Transverse colon (tissue), 4 donors: ENCODE measurements around the gene SF3A1. TPM values are rescaled to one million over a fixed set of nuclear protein-coding genes. Genes with fewer than 3 reads are reported as not detected.

Experiments used
- DNase-seq: peaks from one replicate; pipeline ENCODE4 v3.0.0-alpha.2; 2019
- H3K27ac ChIP-seq, 4 donors: fragments of 200-600 bp; sonication (generic); 2 replicates each; pipeline ENCODE4 v1.5.1; 2016 to 2018; ENCODE audit warnings: inconsistent platforms in 4 of 4
- H3K27me3 ChIP-seq: fragments of 200-600 bp; sonication (generic); 2 replicates; pipeline ENCODE4 v1.5.1; 2017; ENCODE audit warnings: inconsistent platforms
- H3K36me3 ChIP-seq, 4 donors: fragments of 200-600 bp; sonication (generic); 2 replicates each; pipeline ENCODE4 v1.5.1; 2017 to 2019; ENCODE audit warnings: inconsistent platforms in 4 of 4
- H3K4me1 ChIP-seq, 4 donors: fragments of 200-600 bp; sonication (generic); 2 replicates each; pipeline ENCODE4 v1.5.1; 2017 to 2020; ENCODE audit warnings: inconsistent platforms in 4 of 4
- H3K4me3 ChIP-seq, 4 donors: fragments of 200-600 bp; sonication (generic); 1 replicate in 1 of 4; 2 replicates in 3 of 4; pipeline versions ENCODE4 v1.5.1 to v1.6.1; 2017 to 2019; ENCODE audit warnings: inconsistent platforms in 4 of 4
- H3K9me3 ChIP-seq, 2 donors: fragments of 200-600 bp; sonication (generic); 2 replicates each; pipeline ENCODE4 v1.5.1; 2017 to 2019; ENCODE audit warnings: inconsistent platforms in 2 of 2
- EP300 ChIP-seq: sonication (generic); formaldehyde crosslinking; IDR thresholded peaks from one replicate; pipeline ENCODE4 v1.6.1; 2017; ENCODE audit warnings: antibody characterized with exemption, low read depth
- POLR2A ChIP-seq: fragments of 450-650 bp; IDR thresholded peaks from one replicate; pipeline ENCODE4 v1.6.1; 2016; ENCODE audit warnings: antibody characterized with exemption, mild to moderate bottlenecking, moderate library complexity
- POLR2AphosphoS5 ChIP-seq, 3 donors: sonication (generic); formaldehyde crosslinking; IDR thresholded peaks; one replicate each; pipeline ENCODE4 v1.6.1; 2016; ENCODE audit warnings: antibody characterized with exemption in 3 of 3
- WGBS, 2 donors: methylation state at CpG; one replicate each; pipeline ENCODE4 v1.1.5; 2018; ENCODE audit warnings: low coverage in 1 of 2; 5-methylcytosine and 5-hydroxymethylcytosine counted together
- in situ Hi-C, 4 donors: fragments of 200-750 bp; cut with MboI; loops; one replicate each; pipeline versions ENCODE4 v1.15.0 to v1.15.1; 2017; ENCODE audit warnings: low sequenced_read_pairs in 3 of 4, low pct_ligation_motif_present in 1 of 4, low pct_unique_long_range_greater_than_20kb in 1 of 4
- intact Hi-C: fragments of 100-400 bp; cut with DNase I; formaldehyde crosslinking; loops from one replicate; pipeline ENCODE4 v1.15.1; 2023; ENCODE audit warnings: low total_unique reads
- total RNA-seq, 4 donors: library from RNA; depleted of rRNA; stranded (reverse); fragments of >200 nt; gene quantifications; one replicate each; pipeline ENCODE4 v1.1.0, GENCODE V29; 2016
- TF ChIP-seq, protein P1 (sequence below), 5 experiments: fragments of 200-600 bp in 3 of 5; fragments of 450-650 bp in 2 of 5; sonication (generic) in 3 of 5; IDR thresholded peaks; 1 replicate in 2 of 5; 2 replicates in 3 of 5; pipeline ENCODE4 v1.5.1; 2016 to 2017; ENCODE audit warnings: antibody characterized with exemption in 5 of 5, inconsistent platforms in 3 of 5, mild to moderate bottlenecking in 2 of 5, moderate library complexity in 1 of 5

SF3A1 gene
- total RNA-seq, 4 donors from 2014 or later, result 73.2 to 664 (median 99.3) TPM

DNA sequence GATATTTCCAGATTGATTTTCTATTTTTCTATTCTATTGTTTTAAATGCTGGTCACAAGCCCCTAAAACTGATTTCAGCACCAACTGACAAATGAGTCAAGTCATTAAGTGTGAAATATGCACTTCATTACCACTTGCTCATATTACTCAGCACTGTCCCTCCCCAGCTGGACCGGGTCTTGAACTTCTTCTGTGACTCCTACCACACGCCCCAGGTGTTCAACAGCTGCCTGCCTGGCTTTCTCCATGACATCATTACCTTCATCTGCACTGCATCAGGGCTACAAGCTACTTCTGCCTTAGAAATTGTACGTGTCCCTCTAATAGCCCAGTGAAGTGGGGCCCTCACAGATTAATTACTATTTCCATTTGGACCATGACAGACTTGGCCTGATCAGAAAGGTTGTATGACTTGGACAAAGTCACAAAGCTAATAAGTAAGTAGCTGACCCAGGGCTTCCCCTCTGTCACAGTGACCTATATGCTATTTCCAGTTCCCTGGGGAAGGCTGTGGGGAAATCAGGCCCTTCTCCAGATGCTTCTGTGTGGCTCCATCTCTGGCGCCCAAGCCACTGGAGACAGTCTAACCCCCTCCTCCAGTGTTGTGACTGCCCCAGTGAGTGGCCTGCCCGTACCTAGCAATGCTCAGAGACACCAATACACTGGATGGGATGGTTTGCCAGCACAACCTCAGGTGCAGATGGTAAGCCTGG lies 48.0 kb downstream of the SF3A1 start:
- no peaks in the 10 kb centered on the region for H3K36me3 ChIP-seq
- peak; percentile 63 for DNase-seq
- 60 to 63% methylated on average over 2 to 5 of the region's 5 CpGs for WGBS, 2 donors

GRCh38 chr22:30308093-30308492 lies 48.6 kb downstream of the SF3A1 start:
- peak overlapping the region; percentile 84 to 90 (median 88) for H3K27ac ChIP-seq
- TF ChIP-seq EP300 (no peak), POLR2A (no peak), POLR2AphosphoS5 (IDR thresholded peaks at IDR 0.05) (no peak)
- TF ChIP-seq, protein P1, sequence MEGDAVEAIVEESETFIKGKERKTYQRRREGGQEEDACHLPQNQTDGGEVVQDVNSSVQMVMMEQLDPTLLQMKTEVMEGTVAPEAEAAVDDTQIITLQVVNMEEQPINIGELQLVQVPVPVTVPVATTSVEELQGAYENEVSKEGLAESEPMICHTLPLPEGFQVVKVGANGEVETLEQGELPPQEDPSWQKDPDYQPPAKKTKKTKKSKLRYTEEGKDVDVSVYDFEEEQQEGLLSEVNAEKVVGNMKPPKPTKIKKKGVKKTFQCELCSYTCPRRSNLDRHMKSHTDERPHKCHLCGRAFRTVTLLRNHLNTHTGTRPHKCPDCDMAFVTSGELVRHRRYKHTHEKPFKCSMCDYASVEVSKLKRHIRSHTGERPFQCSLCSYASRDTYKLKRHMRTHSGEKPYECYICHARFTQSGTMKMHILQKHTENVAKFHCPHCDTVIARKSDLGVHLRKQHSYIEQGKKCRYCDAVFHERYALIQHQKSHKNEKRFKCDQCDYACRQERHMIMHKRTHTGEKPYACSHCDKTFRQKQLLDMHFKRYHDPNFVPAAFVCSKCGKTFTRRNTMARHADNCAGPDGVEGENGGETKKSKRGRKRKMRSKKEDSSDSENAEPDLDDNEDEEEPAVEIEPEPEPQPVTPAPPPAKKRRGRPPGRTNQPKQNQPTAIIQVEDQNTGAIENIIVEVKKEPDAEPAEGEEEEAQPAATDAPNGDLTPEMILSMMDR (IDR thresholded peaks at IDR 0.05), result no peak
- H3K36me3 ChIP-seq, result no peaks in the 10 kb centered on the region
- intact Hi-C loops, result no loop called here
- H3K27me3 ChIP-seq, result no peaks in the 10 kb centered on the region
- DNase-seq, result no peak
- WGBS, 2 donors, result 70 to 83% methylated on average over 2 of the region's 2 CpGs
- no peaks in the 10 kb centered on the region for H3K9me3 ChIP-seq
- in situ Hi-C loops, result no loop called here
- no peak overlapping the region for H3K4me3 ChIP-seq
- peaks cover 89 to 100% (median 96%) of the 10 kb centered on the region in 4 donors for H3K4me1 ChIP-seq

More for the DNA sequence above, 48.0 kb downstream of the SF3A1 start:
- in situ Hi-C loops (no loop called here), intact Hi-C loops (no loop called here)
- Histone ChIP-seq H3K27me3 (no peaks in the 10 kb centered on the region), H3K4me3 (no peak overlapping the region), H3K9me3 (no peaks in the 10 kb centered on the region), H3K4me1 (peaks cover 85 to 97% (median 92%) of the 10 kb centered on the region in 4 donors), H3K27ac (peak overlapping the region; percentile 86 to 90 (median 88))
- no peak for TF ChIP-seq POLR2A
- TF ChIP-seq, protein P1 (IDR thresholded peaks at IDR 0.05), result no peak
- TF ChIP-seq POLR2AphosphoS5 (IDR thresholded peaks at IDR 0.05), result peak in 1 of 3 donors; percentile 20

DNA sequence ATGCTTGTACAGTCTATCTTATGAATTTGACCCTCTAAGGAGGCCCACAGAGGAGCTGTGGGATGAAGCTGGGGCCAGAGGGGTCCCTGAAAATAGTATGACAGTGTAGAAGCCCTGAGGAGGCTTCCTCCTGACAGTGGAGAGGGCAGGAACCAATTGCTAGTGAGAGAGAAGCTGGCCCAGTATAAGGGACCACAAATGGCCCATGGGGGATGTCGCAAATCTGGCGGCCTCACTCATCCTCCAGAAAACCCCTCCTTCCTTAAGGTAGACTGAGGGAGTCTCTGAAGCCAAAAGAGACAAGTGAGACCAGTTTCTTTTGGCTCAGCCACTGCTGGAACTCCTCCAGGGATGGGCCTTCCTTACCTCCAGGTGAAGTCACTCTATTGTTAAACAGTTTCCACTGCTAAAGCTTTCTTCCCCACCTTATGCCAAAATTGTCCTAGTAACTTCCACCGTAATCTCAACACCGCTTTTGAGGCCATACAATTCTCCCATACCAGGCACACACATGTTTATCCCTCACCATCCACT lies 49.6 kb downstream of the SF3A1 start:
- intact Hi-C loops (no loop called here), in situ Hi-C loops (no loop called here)
- H3K9me3 ChIP-seq, result no peaks in the 10 kb centered on the region
- 75 to 78% methylated on average over 2 to 4 of the region's 4 CpGs for WGBS, 2 donors
- DNase-seq, result no peak
- H3K27ac ChIP-seq, result peak overlapping the region; percentile 84 to 90 (median 88)
- H3K27me3 ChIP-seq, result no peaks in the 10 kb centered on the region
- H3K4me3 ChIP-seq, result no peak overlapping the region
- H3K4me1 ChIP-seq, result peaks cover 89 to 100% (median 97%) of the 10 kb centered on the region in 4 donors
- TF ChIP-seq POLR2AphosphoS5 (IDR thresholded peaks at IDR 0.05) (no peak), EP300 (no peak), POLR2A (no peak)
- TF ChIP-seq, protein P1 (IDR thresholded peaks at IDR 0.05), result no peak
- no peaks in the 10 kb centered on the region for H3K36me3 ChIP-seq

- no peak for DNase-seq
- Histone ChIP-seq H3K27ac (peak overlapping the region; percentile 84 to 90 (median 88)), H3K4me3 (no peak overlapping the region), H3K36me3 (no peaks in the 10 kb centered on the region), H3K27me3 (no peaks in the 10 kb centered on the region), H3K4me1 (peaks cover 89 to 100% (median 97%) of the 10 kb centered on the region in 4 donors), H3K9me3 (no peaks in the 10 kb centered on the region)
- intact Hi-C loops (no loop called here), in situ Hi-C loops (no loop called here)
- WGBS, 2 donors, result 80 to 89% methylated on average over 1 of the region's 1 CpG
- TF ChIP-seq EP300, result no peak
- no peak for TF ChIP-seq POLR2A
- TF ChIP-seq, protein P1 (IDR thresholded peaks at IDR 0.05), result no peak
- TF ChIP-seq POLR2AphosphoS5 (IDR thresholded peaks at IDR 0.05), result no peak
These were observed 50.1 kb downstream of the SF3A1 start for GRCh38 chr22:30306627-30307011.
